Activated CD8-positive, alpha-beta T cell treated with anti-CD3 and anti-CD28 coated beads, Interleukin-2, amount 10 ng/mL, durations not matched to agents 7 days and 5 days (primary cell): Measurements from ENCODE around the gene TFRC. TPM values are rescaled to one million over a fixed set of nuclear protein-coding genes. Genes with fewer than 3 reads are reported as not detected.
"Not testable (repeated sequence)": the region's sequence is repeated elsewhere in the genome, so short reads cannot be mapped to it uniquely, and the experiment has no call there.

ENCODE experiments used
- ATAC-seq: fragments of 150-1000 bp; cut with Tn5 transposase; one replicate; pipeline ENCODE4 v1.10.0; 2021; ENCODE audit warnings: moderate library complexity
- CTCF ChIA-PET: fragments of 350-600 bp; sonication (Branson Sonifier 250); formaldehyde crosslinking; loops from one replicate; lab custom pipeline; 2021; ENCODE audit warnings: antibody characterized with exemption; lab: Charles Lee
- POLR2A ChIA-PET: fragments of 350-600 bp; sonication (Branson Sonifier 250); formaldehyde crosslinking; loops from one replicate; lab custom pipeline; 2021; ENCODE audit warnings: antibody characterized with exemption; lab: Charles Lee
- DNase-seq: peaks from one replicate; pipeline ENCODE4 v3.0.0-alpha.2; 2020
- H3K27ac Mint-ChIP-seq: one replicate; pipeline ENCODE4 v1.8.0; 2021; ENCODE audit warnings: mild to moderate bottlenecking, mixed read lengths
- H3K27me3 Mint-ChIP-seq: one replicate; pipeline ENCODE4 v1.8.0; 2021; ENCODE audit warnings: low read depth, mixed read lengths
- H3K36me3 Mint-ChIP-seq: one replicate; pipeline ENCODE4 v1.8.0; 2021; ENCODE audit warnings: low read depth, mixed read lengths
- H3K4me1 Mint-ChIP-seq: one replicate; pipeline ENCODE4 v1.8.0; 2021; ENCODE audit warnings: low read depth, mixed read lengths
- H3K4me3 Mint-ChIP-seq: one replicate; pipeline ENCODE4 v1.8.0; 2021; ENCODE audit warnings: mild to moderate bottlenecking, mixed read lengths
- H3K9me3 Mint-ChIP-seq: one replicate; pipeline ENCODE4 v1.8.0; 2022; ENCODE audit warnings: mixed read lengths; ENCODE audit not compliant: insufficient read depth
- total RNA-seq, 2 experiments: library from RNA; stranded (reverse); gene quantifications; one replicate each; pipeline ENCODE4 v1.2.3, GENCODE V29; 2021

The TFRC gene
- total RNA-seq, 2 experiments from 2014 or later = 282 to 298 TPM

DNA sequence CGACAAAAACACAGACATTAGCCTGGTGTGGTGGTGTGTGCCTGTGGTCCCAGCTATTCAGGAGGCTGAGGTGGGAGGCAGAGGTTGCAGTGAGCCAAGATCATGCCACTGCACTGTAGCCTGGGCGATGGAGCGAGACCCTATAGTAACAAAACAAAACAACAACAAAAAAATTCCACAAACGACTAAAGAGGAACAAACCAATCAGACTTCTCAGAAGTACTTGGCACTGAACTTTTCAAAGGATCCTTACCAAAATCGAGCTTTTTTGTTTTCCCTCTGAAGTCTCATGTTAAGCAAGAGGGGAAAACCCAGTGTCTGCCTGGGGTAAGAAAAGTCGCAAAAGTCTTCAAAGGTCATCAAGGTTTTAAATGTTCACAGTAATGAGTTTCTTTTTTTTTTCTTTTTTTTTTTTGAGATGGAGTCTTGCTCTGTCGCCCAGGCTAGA, 30.1 kb upstream of the TFRC start:
- ChIA-PET POLR2A (interaction anchor here (1.0 to 1.7 kb wide), 5 partner anchors 9 to 68 kb away, joined by 3 to 10 read pairs (median 6); no protein-coding TSS in a partner anchor), CTCF (interaction anchor here (0.6 to 2.0 kb wide), 11 partner anchors 10 to 85 kb away, joined by 3 to 12 read pairs (median 4); no protein-coding TSS in a partner anchor)
- H3K27ac Mint-ChIP-seq = no peak overlapping the region
- no peak for DNase-seq
- no peaks in the 10 kb centered on the region for H3K27me3 Mint-ChIP-seq
- peaks cover 10% of the 10 kb centered on the region for H3K4me1 Mint-ChIP-seq
- no peaks in the 10 kb centered on the region for H3K36me3 Mint-ChIP-seq
- peak; percentile 74 for ATAC-seq
- H3K9me3 Mint-ChIP-seq = no peaks in the 10 kb centered on the region
- H3K4me3 Mint-ChIP-seq = no peak overlapping the region

DNA sequence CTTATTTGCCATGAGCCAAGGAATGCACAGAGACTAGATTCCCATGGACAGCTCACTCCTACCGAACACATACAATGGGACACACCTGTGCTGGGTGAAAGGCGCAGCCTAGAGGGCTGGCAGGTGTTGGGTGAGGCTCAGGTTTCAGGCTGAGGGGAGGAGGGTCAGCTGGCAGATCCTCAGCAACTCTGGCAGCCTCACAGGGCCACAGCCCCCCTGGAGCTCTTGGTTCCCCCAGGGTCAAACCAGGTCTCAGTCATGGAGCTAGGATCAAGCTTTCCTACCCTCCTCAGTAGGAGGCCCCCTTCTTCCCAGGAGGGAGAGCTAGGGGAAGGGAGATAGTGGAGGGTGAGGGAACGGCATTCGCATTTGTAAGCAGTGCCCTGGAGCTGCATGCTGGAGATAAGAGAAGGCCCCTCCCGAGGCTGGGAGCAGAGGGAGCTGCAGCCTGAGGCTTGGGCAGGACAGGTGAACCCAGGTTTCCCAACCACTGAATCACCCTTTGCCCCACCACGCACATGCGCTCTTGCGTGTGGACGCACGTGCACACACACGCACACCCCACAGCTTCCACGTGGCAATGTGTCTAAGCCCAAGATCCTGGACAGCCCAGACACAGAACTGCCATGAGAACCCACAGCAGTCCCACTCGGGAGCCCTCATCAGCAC, 26.3 kb upstream of the TFRC start:
- POLR2A ChIA-PET = interaction anchor here (0.6 to 1.5 kb wide), 3 partner anchors 52 to 1136 kb away, joined by 3 to 9 read pairs (median 3); no protein-coding TSS in a partner anchor

DNA sequence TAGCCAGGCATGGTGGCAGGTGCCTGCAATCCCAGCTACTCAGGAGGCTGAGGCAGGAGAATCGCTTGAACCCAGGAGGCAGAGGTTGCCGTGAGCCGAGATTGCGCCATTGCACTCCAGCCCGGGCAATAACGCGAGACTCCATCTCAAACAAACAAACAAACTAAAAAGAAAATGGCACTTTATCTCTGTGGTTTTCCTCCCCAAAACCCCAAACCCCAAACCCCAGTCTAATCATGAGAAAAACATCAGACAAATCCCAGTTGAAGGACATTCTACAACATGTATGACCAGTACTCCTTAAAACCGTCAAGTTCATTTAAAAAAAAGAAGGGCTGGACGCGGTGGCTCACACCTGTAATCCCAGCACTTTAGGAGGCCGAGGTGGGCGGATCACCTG, 22.8 kb upstream of the TFRC start:
- H3K4me3 Mint-ChIP-seq, H3K9me3 Mint-ChIP-seq, POLR2A ChIA-PET, H3K27ac Mint-ChIP-seq, CTCF ChIA-PET, ATAC-seq, H3K36me3 Mint-ChIP-seq, H3K27me3 Mint-ChIP-seq, DNase-seq: not testable (repeated sequence)
- peaks cover 12% of the 10 kb centered on the region for H3K4me1 Mint-ChIP-seq

More for the DNA sequence above, 26.3 kb upstream of the TFRC start:
- Mint-ChIP-seq H3K27ac (no peak overlapping the region), H3K4me1 (peaks cover 22% of the 10 kb centered on the region), H3K4me3 (no peak overlapping the region), H3K9me3 (peaks cover 2% of the 10 kb centered on the region), H3K27me3 (no peaks in the 10 kb centered on the region), H3K36me3 (peaks cover 2% of the 10 kb centered on the region)
- no peak for ATAC-seq
- CTCF ChIA-PET = interaction anchor here (0.8 to 0.9 kb wide), 2 partner anchors 14 to 34 kb away, joined by 3 read pairs; no protein-coding TSS in a partner anchor
- DNase-seq = no peak

DNA sequence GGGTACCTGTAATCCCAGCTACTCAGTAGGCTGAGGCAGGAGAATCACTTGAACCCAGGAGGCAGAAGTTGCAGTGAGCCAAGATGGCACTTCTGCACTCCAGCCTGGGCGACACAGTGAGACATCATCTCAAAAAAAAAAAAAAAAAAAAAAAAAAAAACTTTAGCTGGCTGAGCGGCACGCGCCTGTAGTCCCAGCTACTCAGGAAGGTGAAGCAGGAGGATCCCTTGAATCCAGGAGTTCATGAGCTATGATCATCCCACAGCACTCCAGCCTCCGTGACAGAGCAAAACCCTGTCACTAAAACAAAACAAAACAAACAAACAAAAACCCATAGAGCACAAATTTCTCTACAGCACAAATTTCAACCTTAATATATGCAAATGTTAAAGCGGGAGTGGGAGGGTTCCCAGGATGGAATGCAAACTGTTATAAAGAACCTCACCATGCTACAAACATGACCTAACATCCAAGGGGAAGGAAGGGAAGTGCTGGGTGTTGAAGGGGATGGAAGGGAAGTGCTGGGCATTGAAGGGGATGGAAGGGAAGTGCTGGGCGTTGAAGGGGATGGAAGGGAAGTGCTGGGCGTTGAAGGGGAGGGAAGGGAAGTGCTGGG, 16.6 kb upstream of the TFRC start:
- H3K27ac Mint-ChIP-seq, H3K4me3 Mint-ChIP-seq, H3K4me1 Mint-ChIP-seq, H3K36me3 Mint-ChIP-seq, DNase-seq, H3K9me3 Mint-ChIP-seq, H3K27me3 Mint-ChIP-seq, POLR2A ChIA-PET, ATAC-seq: not testable (repeated sequence)
- CTCF ChIA-PET = interaction anchor here (0.7 kb wide), 1 partner anchor 14 kb away, joined by 3 read pairs; no protein-coding TSS in a partner anchor

DNA sequence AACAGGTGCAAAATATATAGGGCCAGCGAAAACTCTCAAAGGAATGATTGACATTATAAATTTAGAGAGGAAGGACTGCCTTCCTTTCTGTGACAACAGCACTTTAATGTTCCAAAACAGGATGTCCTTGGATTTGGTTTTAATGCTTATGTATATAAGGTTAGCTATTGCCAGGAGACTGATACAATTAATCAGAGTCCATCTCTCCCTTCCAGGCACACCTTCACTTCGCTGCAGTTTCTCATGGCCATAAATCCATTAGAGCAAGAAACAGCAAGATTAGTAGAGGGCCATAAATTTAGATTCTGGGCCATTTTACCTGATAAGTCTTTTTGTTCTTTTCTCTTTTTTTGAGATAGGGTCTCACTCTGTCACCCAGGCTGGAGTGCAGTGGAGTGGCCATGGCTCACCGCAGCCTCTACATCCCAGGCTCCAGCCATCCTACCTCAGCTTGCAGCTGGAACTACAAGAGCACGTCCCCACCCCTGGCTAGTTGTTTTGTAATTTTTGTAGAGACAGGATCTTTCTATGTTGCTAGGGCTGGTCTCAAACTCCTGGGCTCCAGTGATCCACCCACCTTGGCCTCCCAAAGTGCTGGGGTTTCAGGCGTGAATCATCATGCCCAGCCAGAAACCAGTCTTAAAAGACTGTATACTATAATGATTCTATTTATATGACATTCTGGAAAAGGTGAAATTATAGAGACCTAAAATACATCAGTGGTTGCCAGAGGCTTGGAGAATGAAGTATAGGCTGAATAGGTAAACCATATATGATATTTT, 15.7 kb upstream of the TFRC start:
- Mint-ChIP-seq H3K27me3 (peaks cover 1% of the 10 kb centered on the region), H3K36me3 (peaks cover 1% of the 10 kb centered on the region), H3K9me3 (peaks cover 4% of the 10 kb centered on the region), H3K27ac (no peak overlapping the region), H3K4me1 (peaks cover 2% of the 10 kb centered on the region), H3K4me3 (no peak overlapping the region)
- DNase-seq = no peak
- ATAC-seq = no peak
- ChIA-PET CTCF (interaction anchor here (0.7 to 1.9 kb wide), 2 partner anchors 15 to 24 kb away, joined by 3 to 6 read pairs; no protein-coding TSS in a partner anchor), POLR2A (no interaction called here)

DNA sequence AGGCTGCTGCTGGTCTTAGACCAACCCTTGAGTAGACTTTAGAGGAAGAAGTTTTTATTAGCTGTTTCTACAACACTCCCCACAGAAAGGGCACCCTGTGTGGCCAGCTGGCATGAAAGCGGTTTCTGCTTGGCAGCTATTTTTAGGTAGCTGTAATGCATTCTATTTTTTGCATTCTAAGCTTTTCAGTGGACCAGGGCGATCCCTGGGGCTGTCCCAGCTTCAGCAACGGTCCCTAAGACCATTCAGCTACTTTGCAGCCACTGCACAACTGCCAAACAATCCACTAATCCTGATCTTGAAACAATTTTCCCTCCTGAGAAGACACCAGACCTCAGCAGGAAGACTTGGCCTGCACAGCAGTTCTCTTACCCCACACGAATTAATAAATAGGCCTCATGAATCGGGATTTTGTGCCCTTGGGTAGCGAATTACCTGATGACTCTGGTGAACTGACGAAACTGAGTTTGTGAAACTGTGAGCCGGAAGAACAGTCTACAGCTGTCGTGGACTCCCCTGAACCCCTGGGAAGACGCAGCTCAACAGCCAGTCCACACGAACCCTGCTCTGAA, 14.6 kb upstream of the TFRC start:
- no peak for ATAC-seq
- ChIA-PET POLR2A (interaction anchor here (1.1 kb wide), 1 partner anchor 83 kb away, joined by 4 read pairs; no protein-coding TSS in a partner anchor), CTCF (interaction anchor here (1.5 to 1.9 kb wide), 2 partner anchors 23 to 100 kb away, joined by 3 to 6 read pairs; no protein-coding TSS in a partner anchor)
- DNase-seq = no peak
- Mint-ChIP-seq H3K9me3 (no peaks in the 10 kb centered on the region), H3K4me1 (peaks cover 2% of the 10 kb centered on the region), H3K4me3 (no peak overlapping the region), H3K27me3 (peaks cover 3% of the 10 kb centered on the region), H3K36me3 (no peaks in the 10 kb centered on the region), H3K27ac (no peak overlapping the region)

DNA sequence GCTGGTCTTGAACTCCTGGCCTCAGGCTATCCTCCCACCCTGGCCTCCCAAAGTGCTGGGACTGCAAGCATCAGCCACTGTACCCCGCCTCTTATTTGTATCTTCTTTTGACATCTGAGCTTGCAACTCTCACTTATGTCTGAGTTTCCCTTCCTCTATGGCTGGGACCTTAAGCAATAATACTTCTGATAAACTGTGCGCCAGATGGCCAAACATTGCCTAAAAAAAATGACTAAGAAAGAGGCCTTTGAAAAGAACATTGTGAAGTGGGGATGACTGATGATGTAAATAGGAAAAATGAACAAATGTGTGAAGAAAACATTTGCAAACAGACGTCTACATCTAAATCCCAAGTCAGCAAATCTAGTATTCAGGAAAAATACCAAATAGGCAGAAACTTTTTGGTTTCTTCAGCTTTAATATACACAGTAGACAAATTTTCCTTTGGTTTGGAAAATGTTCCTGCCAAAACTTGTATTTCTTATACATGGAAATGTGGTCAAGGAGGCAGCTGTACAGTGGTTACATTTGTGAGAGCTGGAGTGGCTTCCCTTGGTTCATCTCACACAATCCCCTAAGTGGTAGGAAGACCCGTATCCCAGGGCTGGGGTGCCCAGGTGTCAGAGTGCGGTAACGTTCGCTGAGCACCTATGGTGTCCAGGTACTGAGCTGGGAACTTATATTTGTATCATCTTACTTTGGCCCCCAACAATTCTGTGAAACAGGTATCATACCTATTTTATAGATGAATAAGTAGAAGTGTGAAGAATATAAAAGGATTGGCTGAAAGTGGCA, 11.6 kb upstream of the TFRC start:
- Mint-ChIP-seq H3K4me1 (peaks cover under 1% of the 10 kb centered on the region), H3K27ac (no peak overlapping the region), H3K36me3 (no peaks in the 10 kb centered on the region), H3K27me3 (peaks cover 5% of the 10 kb centered on the region), H3K4me3 (no peak overlapping the region), H3K9me3 (no peaks in the 10 kb centered on the region)
- ATAC-seq (no peak), DNase-seq (no peak)
- ChIA-PET CTCF (interaction anchor here (1.4 to 1.9 kb wide), 3 partner anchors 19 to 93 kb away, joined by 3 to 8 read pairs (median 4); no protein-coding TSS in a partner anchor), POLR2A (no interaction called here)

DNA sequence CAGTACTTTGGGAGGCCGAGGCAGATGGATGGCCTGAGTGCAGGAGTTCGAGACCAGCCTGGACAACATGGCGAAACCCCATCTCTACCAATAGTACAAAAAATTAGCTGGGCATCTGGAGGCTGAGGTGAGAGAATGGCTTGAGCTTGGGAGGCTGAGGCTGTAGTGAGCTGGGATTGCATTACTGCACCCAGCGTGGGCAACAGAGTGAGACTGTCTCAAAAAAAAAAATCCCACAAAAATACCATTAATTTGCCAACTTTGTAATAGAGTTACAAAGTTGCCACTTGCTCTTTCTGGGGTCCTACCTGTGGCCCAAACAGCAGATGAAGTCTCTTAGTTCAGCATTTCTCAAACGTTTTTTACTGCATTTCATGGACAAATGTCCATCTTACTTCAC, 6.0 kb upstream of the TFRC start:
- Mint-ChIP-seq H3K4me1 (peaks cover 10% of the 10 kb centered on the region), H3K4me3 (no peak overlapping the region), H3K27ac (no peak overlapping the region), H3K27me3 (peaks cover 4% of the 10 kb centered on the region), H3K9me3 (no peaks in the 10 kb centered on the region), H3K36me3 (no peaks in the 10 kb centered on the region)
- ChIA-PET CTCF (no interaction called here), POLR2A (no interaction called here)
- DNase-seq (no peak), ATAC-seq (no peak)

DNA sequence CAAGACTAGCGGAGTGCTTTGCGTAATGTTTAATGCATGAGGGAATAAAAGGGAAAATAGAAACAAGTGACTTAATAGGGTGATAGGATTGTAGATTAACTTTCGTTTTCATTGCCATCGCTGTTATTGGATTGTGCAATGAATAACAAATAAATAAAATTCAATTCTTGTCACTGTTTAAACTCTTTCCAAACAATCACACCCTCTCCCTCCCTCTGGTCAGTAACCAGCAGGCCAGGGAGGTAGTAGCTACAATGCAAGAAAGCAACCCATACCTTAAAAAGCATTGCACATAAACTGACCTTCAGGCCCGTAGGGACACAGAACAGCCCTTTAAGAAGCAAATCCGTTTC, 705 bp upstream of the TFRC start:
- Mint-ChIP-seq H3K4me1 (peaks cover 45% of the 10 kb centered on the region), H3K9me3 (no peaks in the 10 kb centered on the region), H3K27ac (peak overlapping the region; percentile 98), H3K27me3 (no peaks in the 10 kb centered on the region), H3K4me3 (peak overlapping the region; percentile 94), H3K36me3 (peaks cover 28% of the 10 kb centered on the region)
- POLR2A ChIA-PET = interaction anchor here (1.2 to 1.4 kb wide), 2 partner anchors 9 to 97 kb away, joined by 3 to 5 read pairs; no protein-coding TSS in a partner anchor
- ATAC-seq (no peak), DNase-seq (no peak)
- CTCF ChIA-PET = interaction anchor here (1.2 to 1.3 kb wide), 2 partner anchors 9 to 31 kb away, joined by 3 to 4 read pairs; no protein-coding TSS in a partner anchor

DNA sequence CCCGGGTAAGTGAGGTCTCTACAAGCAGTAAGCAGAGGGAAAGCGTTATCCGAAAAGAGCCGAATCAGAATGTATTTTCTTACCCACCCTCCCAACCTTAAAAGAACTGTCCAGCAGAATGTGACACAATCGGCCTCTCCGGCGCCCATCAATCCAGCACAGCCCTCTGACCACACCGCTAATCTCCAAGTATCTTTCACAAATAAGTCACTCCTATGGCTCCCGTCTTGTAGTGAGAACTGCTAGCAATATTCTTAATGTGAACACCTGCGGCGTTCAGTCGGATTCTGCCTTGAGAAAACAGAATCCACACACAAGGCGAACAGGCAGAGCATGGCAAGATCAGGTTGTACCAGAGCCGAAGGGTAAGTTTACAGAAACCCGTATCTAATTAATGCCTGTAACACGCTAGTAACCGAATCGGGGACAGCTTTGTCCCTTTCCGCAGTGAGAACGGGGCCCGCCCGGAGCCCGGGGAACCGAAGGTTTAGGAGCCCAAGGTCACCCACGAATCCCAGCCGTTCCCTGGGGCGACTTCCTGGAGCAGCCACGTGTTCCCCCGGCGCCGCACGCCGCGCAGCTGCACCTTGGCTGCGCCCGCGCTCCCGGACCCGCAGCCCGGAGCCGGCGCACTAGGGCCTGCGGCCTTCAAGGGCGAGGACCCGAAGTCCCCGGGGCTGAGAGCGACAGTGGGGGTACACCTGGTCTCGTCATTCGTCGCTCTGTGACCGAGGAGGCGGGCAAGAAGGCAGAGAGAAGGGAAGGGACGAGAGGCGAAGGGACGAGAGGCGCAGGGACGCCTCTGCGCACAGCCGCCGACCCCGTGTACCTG, 672 bp downstream of the TFRC start:
- no peaks in the 10 kb centered on the region for H3K9me3 Mint-ChIP-seq
- peaks cover 52% of the 10 kb centered on the region for H3K4me1 Mint-ChIP-seq
- H3K36me3 Mint-ChIP-seq = peaks cover 36% of the 10 kb centered on the region
- no peaks in the 10 kb centered on the region for H3K27me3 Mint-ChIP-seq
- CTCF ChIA-PET = interaction anchor here (0.8 to 3.9 kb wide), 4 partner anchors 8 to 115 kb away, joined by 3 to 24 read pairs (median 11); no protein-coding TSS in a partner anchor
- peak overlapping the region; percentile 98 for H3K27ac Mint-ChIP-seq
- POLR2A ChIA-PET = interaction anchor here (0.7 to 2.4 kb wide), 6 partner anchors 11 to 113 kb away, joined by 3 to 27 read pairs (median 4); no protein-coding TSS in a partner anchor
- DNase-seq (peak; percentile 59), ATAC-seq (peak; percentile 52)
- H3K4me3 Mint-ChIP-seq = peak overlapping the region; percentile 94
